GM21786 (cell line): ENCODE data around the gene MAP3K6.
"Not testable (repeated sequence)": the region's sequence is repeated elsewhere in the genome, so short reads cannot be mapped to it uniquely, and the experiment has no call there.

Experiments used
- ATAC-seq: cut with Tn5 transposase; IDR thresholded peaks from one replicate; pipeline ENCODE4 v1.9.1; 2021; ENCODE audit not compliant: unreplicated experiment

Gene MAP3K6

GRCh38 chr1:27366411-27367159 lies at the start of gene MAP3K6:
TSS of gene MAP3K6 (minus strand) at chr1:27366961. CDS start at chr1:27366597, 364 bp downstream.
- ATAC-seq, result no peak

- no peak for ATAC-seq
These were observed 47.3 kb upstream of the MAP3K6 start for GRCh38 chr1:27414091-27414490.

GRCh38 chr1:27413004-27413403 lies 46.2 kb upstream of the MAP3K6 start:
- ATAC-seq, result no peak

- ATAC-seq, result no peak
These were observed 45.7 kb upstream of the MAP3K6 start for GRCh38 chr1:27412502-27412901.

- no peak for ATAC-seq
These were observed 43.9 kb upstream of the MAP3K6 start for GRCh38 chr1:27410709-27411108.

GRCh38 chr1:27409669-27410068 lies 42.9 kb upstream of the MAP3K6 start:
- no peak for ATAC-seq

- ATAC-seq, result no peak
These were observed 41.4 kb upstream of the MAP3K6 start for GRCh38 chr1:27408151-27408550.

GRCh38 chr1:27406791-27407190 lies 40.0 kb upstream of the MAP3K6 start:
- not testable (repeated sequence) for ATAC-seq

GRCh38 chr1:27406362-27406680 lies 39.6 kb upstream of the MAP3K6 start:
- no peak for ATAC-seq

GRCh38 chr1:27405598-27406361 lies 39.0 kb upstream of the MAP3K6 start:
- not testable (repeated sequence) for ATAC-seq

GRCh38 chr1:27405074-27405473 lies 38.3 kb upstream of the MAP3K6 start:
- ATAC-seq, result no peak

- ATAC-seq, result peak; percentile 9
These were observed 37.2 kb upstream of the MAP3K6 start for GRCh38 chr1:27403931-27404330.

GRCh38 chr1:27403065-27403726 lies 36.4 kb upstream of the MAP3K6 start:
- peak; percentile 44 for ATAC-seq

GRCh38 chr1:27402349-27402754 lies 35.6 kb upstream of the MAP3K6 start:
- no peak for ATAC-seq

- ATAC-seq, result no peak
These were observed 34.2 kb upstream of the MAP3K6 start for GRCh38 chr1:27400963-27401341.

GRCh38 chr1:27400082-27400962 lies 33.6 kb upstream of the MAP3K6 start:
- no peak for ATAC-seq

GRCh38 chr1:27399251-27400025 lies 32.7 kb upstream of the MAP3K6 start:
- no peak for ATAC-seq

- no peak for ATAC-seq
These were observed 31.8 kb upstream of the MAP3K6 start for GRCh38 chr1:27398405-27399149.

- no peak for ATAC-seq
These were observed 31.0 kb upstream of the MAP3K6 start for GRCh38 chr1:27397749-27398148.

GRCh38 chr1:27397110-27397509 lies 30.3 kb upstream of the MAP3K6 start:
- ATAC-seq, result no peak
